HepG2 (cell line): ENCODE measurements around the gene NOP14. TPM values are rescaled to one million over a fixed set of nuclear protein-coding genes. Genes with fewer than 3 reads are reported as not detected.

Experiments
- BHLHE40 ChIP-seq: IDR thresholded peaks from 2 replicates; pipeline ENCODE4 v1.6.1; 2011; ENCODE audit warnings: low read length, improper control_type of control experiment
- CEBPG ChIP-seq: IDR thresholded peaks from 2 replicates; pipeline ENCODE4 v1.6.1; 2016
- DNMT1 ChIP-seq: sonication (generic); formaldehyde crosslinking; IDR thresholded peaks from 2 replicates; pipeline ENCODE4 v1.5.1; 2020; ENCODE audit warnings: mild to moderate bottlenecking, missing genetic modification reagents
- ELF1 ChIP-seq: sonication (generic); formaldehyde crosslinking; IDR thresholded peaks from 2 replicates; pipeline ENCODE4 v1.4.0; 2020; ENCODE audit warnings: missing genetic modification reagents
- FOXA3 ChIP-seq: IDR thresholded peaks from 2 replicates; pipeline ENCODE4 v1.6.1; 2016; ENCODE audit warnings: missing genetic modification reagents, missing compliant biosample characterization
- KLF6 ChIP-seq: IDR thresholded peaks from 2 replicates; pipeline ENCODE4 v1.8.0; 2016; ENCODE audit warnings: missing biosample characterization, missing genetic modification reagents
- MTA1 ChIP-seq: sonication (generic); formaldehyde crosslinking; IDR thresholded peaks from 2 replicates; pipeline ENCODE4 v1.4.0; 2020; ENCODE audit warnings: missing genetic modification reagents, mild to moderate bottlenecking, borderline replicate concordance
- RFX5 ChIP-seq: IDR thresholded peaks from 2 replicates; pipeline ENCODE4 v1.6.1; 2011; ENCODE audit warnings: low read depth, low read length, improper control_type of control experiment
- SAFB2 ChIP-seq: sonication (generic); formaldehyde crosslinking; IDR thresholded peaks from 2 replicates; pipeline ENCODE4 v1.5.1; 2020; ENCODE audit warnings: missing genetic modification reagents, low read depth, mild to moderate bottlenecking, borderline replicate concordance
- SIN3A ChIP-seq: IDR thresholded peaks from 2 replicates; pipeline ENCODE4 v1.6.1; 2011; ENCODE audit warnings: low read depth, mild to moderate bottlenecking, control low read depth, low read length, borderline replicate concordance
- SRF ChIP-seq: IDR thresholded peaks from 2 replicates; pipeline ENCODE4 v1.6.1; 2011; ENCODE audit warnings: mild to moderate bottlenecking, low read depth, low read length, moderate library complexity
- ZBTB42 ChIP-seq: sonication (generic); formaldehyde crosslinking; IDR thresholded peaks from 2 replicates; pipeline ENCODE4 v1.5.0; 2020; ENCODE audit warnings: mild to moderate bottlenecking, missing genetic modification reagents
- ZFP62 ChIP-seq: sonication (generic); formaldehyde crosslinking; IDR thresholded peaks from 2 replicates; pipeline ENCODE4 v1.4.0; 2020; ENCODE audit warnings: missing genetic modification reagents
- ZNF350 ChIP-seq: sonication (generic); formaldehyde crosslinking; IDR thresholded peaks from 2 replicates; pipeline ENCODE4 v1.4.0; 2020; ENCODE audit warnings: mild to moderate bottlenecking, low read depth, missing genetic modification reagents, borderline replicate concordance
- ZNF577 ChIP-seq: sonication (generic); formaldehyde crosslinking; IDR thresholded peaks from 2 replicates; pipeline ENCODE4 v1.4.0; 2020; ENCODE audit warnings: mild to moderate bottlenecking, low read depth, missing genetic modification reagents, borderline replicate concordance
- ZNF703 ChIP-seq: sonication (generic); formaldehyde crosslinking; IDR thresholded peaks from 2 replicates; pipeline ENCODE4 v1.5.1; 2020; ENCODE audit warnings: missing genetic modification reagents, mild to moderate bottlenecking, moderate library complexity, borderline replicate concordance
- polyA plus RNA-seq, 8 experiments: library from polyadenylated mRNA; depleted of rRNA in 3 of 8; stranded (reverse) in 7 of 8; unstranded in 1 of 8; fragments of >200 nt; fragmentation: Illumina TruSeq in 4 of 8; extraction: Trizol in 4 of 8; gene quantifications; 2 replicates each; pipeline versions ENCODE4 v1.2.1 to v1.2.3, GENCODE V29; 2011 to 2016; ENCODE audit warnings: low read depth in 4 of 8, missing spikeins in 1 of 8, mixed read lengths in 1 of 8; ENCODE audit not compliant: insufficient read depth in 1 of 8
- total RNA-seq, 5 experiments: library from RNA; depleted of rRNA; stranded (reverse); fragments of >200 nt; fragmentation: Illumina TruSeq; extraction: Trizol; gene quantifications; 2 replicates each; pipeline ENCODE4 v1.2.3, GENCODE V29; 2016; ENCODE audit warnings: low read depth in 1 of 5
- TF ChIP-seq, protein P1 (sequence below): sonication (generic); formaldehyde crosslinking; IDR thresholded peaks from 2 replicates; pipeline ENCODE4 v1.4.0; 2020; ENCODE audit warnings: missing genetic modification reagents
- TF ChIP-seq, protein P2 (sequence below): IDR thresholded peaks from 2 replicates; pipeline ENCODE4 v1.6.1; 2016; ENCODE audit warnings: mild to moderate bottlenecking, missing biosample characterization, missing genetic modification reagents
- TF ChIP-seq, protein P3 (sequence below): sonication (generic); formaldehyde crosslinking; conservative IDR thresholded peaks from 2 replicates; pipeline ENCODE4 v1.4.0; 2020; ENCODE audit warnings: missing genetic modification reagents
- TF ChIP-seq, protein P4 (sequence below), 2 experiments: IDR thresholded peaks; 2 replicates each; pipeline ENCODE4 v1.6.1; 2011 to 2012; ENCODE audit warnings: low read length in 2 of 2, borderline replicate concordance in 1 of 2, low read depth in 1 of 2, mild to moderate bottlenecking in 1 of 2, moderate library complexity in 1 of 2
- TF ChIP-seq, protein P5 (sequence below): sonication (generic); formaldehyde crosslinking; IDR thresholded peaks from 2 replicates; pipeline ENCODE4 v1.5.1; 2020; ENCODE audit warnings: missing genetic modification reagents, mild to moderate bottlenecking, borderline replicate concordance

NOP14 gene
- total and polyA plus RNA-seq, 2 of the 13 experiments (the other 11 are each of a cell fraction or from before 2014, with no cell fraction given): 6.9 to 47.9 TPM

DNA sequence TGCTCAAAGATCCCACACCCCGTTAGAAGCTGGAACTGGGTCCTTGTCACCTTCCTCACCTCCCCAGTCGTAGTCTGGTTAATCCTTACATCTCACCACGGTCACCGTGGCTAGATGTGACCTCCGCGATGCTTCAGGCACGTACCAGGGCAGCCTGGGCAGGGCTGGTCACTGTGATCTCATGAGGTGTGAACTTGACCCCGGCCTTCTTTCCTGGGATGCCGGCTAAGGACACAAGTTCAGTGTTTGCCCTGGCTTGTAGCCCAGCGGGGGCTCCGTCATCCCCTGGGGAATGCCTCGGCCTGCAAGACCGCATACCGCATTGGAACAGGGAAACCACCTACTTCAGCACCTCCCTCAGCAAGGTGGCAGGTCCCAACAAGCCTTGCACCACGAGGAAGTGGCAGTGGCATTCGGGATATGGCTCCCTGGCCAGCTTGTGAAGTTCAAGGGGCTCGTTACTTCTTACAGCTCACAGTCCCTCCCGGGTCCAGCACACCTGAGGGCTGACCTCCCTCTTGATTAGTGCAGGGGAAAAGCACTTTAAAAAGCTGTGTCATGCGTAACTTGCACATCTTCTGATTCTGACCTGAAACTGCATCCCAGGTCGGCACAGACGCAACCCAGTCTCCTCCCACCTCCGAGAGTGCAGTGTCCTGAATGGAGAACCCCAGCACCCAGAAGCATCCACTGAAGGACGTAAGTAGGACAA lies 25.9 kb downstream of the NOP14 start (continued):
- TF ChIP-seq ZNF350 (CRISPR knock-in tag) (peak; percentile 53; the same call in 1 of the 2 replicates), KLF6 (CRISPR knock-in tag) (peak; percentile 44; the same call in 1 of the 2 replicates), FOXA3 (CRISPR knock-in tag) (peak; percentile 78), ZNF577 (CRISPR knock-in tag) (no peak), CEBPG (CRISPR knock-in tag) (peak; percentile 34; the same call in 1 of the 2 replicates), RFX5 (no peak), SIN3A (peak; percentile 66; the same call in 1 of the 2 replicates), MTA1 (CRISPR knock-in tag) (peak; percentile 91; the same call in 1 of the 2 replicates), ELF1 (CRISPR knock-in tag) (no peak), BHLHE40 (no peak), SRF (no peak), ZBTB42 (CRISPR knock-in tag) (no peak), SAFB2 (no peak; the same call in 1 of the 2 replicates), ZNF703 (CRISPR knock-in tag) (no peak), ZFP62 (CRISPR knock-in tag) (no peak), DNMT1 (CRISPR knock-in tag) (no peak)
- TF ChIP-seq, protein P1, sequence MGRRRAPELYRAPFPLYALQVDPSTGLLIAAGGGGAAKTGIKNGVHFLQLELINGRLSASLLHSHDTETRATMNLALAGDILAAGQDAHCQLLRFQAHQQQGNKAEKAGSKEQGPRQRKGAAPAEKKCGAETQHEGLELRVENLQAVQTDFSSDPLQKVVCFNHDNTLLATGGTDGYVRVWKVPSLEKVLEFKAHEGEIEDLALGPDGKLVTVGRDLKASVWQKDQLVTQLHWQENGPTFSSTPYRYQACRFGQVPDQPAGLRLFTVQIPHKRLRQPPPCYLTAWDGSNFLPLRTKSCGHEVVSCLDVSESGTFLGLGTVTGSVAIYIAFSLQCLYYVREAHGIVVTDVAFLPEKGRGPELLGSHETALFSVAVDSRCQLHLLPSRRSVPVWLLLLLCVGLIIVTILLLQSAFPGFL: no peak
- TF ChIP-seq, protein P2, sequence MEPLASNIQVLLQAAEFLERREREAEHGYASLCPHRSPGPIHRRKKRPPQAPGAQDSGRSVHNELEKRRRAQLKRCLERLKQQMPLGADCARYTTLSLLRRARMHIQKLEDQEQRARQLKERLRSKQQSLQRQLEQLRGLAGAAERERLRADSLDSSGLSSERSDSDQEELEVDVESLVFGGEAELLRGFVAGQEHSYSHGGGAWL (CRISPR knock-in tag): no peak
- TF ChIP-seq, protein P3, sequence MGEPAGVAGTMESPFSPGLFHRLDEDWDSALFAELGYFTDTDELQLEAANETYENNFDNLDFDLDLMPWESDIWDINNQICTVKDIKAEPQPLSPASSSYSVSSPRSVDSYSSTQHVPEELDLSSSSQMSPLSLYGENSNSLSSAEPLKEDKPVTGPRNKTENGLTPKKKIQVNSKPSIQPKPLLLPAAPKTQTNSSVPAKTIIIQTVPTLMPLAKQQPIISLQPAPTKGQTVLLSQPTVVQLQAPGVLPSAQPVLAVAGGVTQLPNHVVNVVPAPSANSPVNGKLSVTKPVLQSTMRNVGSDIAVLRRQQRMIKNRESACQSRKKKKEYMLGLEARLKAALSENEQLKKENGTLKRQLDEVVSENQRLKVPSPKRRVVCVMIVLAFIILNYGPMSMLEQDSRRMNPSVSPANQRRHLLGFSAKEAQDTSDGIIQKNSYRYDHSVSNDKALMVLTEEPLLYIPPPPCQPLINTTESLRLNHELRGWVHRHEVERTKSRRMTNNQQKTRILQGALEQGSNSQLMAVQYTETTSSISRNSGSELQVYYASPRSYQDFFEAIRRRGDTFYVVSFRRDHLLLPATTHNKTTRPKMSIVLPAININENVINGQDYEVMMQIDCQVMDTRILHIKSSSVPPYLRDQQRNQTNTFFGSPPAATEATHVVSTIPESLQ (CRISPR knock-in tag): no peak
- TF ChIP-seq, protein P4, sequence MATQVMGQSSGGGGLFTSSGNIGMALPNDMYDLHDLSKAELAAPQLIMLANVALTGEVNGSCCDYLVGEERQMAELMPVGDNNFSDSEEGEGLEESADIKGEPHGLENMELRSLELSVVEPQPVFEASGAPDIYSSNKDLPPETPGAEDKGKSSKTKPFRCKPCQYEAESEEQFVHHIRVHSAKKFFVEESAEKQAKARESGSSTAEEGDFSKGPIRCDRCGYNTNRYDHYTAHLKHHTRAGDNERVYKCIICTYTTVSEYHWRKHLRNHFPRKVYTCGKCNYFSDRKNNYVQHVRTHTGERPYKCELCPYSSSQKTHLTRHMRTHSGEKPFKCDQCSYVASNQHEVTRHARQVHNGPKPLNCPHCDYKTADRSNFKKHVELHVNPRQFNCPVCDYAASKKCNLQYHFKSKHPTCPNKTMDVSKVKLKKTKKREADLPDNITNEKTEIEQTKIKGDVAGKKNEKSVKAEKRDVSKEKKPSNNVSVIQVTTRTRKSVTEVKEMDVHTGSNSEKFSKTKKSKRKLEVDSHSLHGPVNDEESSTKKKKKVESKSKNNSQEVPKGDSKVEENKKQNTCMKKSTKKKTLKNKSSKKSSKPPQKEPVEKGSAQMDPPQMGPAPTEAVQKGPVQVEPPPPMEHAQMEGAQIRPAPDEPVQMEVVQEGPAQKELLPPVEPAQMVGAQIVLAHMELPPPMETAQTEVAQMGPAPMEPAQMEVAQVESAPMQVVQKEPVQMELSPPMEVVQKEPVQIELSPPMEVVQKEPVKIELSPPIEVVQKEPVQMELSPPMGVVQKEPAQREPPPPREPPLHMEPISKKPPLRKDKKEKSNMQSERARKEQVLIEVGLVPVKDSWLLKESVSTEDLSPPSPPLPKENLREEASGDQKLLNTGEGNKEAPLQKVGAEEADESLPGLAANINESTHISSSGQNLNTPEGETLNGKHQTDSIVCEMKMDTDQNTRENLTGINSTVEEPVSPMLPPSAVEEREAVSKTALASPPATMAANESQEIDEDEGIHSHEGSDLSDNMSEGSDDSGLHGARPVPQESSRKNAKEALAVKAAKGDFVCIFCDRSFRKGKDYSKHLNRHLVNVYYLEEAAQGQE (IDR thresholded peaks at IDR 0.05; ENCODE audit: borderline replicate concordance in 1 of 2, low read depth in 1 of 2, low read length in 2 of 2): peak in 1 of 2 experiments; percentile 64; a peak in 1 of 4 replicates
- TF ChIP-seq, protein P5, sequence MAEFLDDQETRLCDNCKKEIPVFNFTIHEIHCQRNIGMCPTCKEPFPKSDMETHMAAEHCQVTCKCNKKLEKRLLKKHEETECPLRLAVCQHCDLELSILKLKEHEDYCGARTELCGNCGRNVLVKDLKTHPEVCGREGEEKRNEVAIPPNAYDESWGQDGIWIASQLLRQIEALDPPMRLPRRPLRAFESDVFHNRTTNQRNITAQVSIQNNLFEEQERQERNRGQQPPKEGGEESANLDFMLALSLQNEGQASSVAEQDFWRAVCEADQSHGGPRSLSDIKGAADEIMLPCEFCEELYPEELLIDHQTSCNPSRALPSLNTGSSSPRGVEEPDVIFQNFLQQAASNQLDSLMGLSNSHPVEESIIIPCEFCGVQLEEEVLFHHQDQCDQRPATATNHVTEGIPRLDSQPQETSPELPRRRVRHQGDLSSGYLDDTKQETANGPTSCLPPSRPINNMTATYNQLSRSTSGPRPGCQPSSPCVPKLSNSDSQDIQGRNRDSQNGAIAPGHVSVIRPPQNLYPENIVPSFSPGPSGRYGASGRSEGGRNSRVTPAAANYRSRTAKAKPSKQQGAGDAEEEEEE (CRISPR knock-in tag): no peak
